B cell (primary cell): ENCODE measurements around the gene KCNJ6. TPM values are rescaled to one million over a fixed set of nuclear protein-coding genes. Genes with fewer than 3 reads are reported as not detected.

Experiments
- ATAC-seq: fragments of 200-7000 bp; cut with Tn5 transposase; one replicate; pipeline ENCODE4 v1.10.0; 2021; ENCODE audit warnings: low read depth, mild to moderate bottlenecking, moderate number of reproducible peaks, moderate library complexity
- CTCF ChIA-PET: fragments of 350-600 bp; sonication (Branson Sonifier 250); formaldehyde crosslinking; loops from one replicate; lab custom pipeline; 2021; ENCODE audit warnings: antibody characterized with exemption, inconsistent platforms; lab: Charles Lee
- POLR2A ChIA-PET: fragments of 350-600 bp; sonication (Branson Sonifier 250); formaldehyde crosslinking; loops from one replicate; lab custom pipeline; 2021; ENCODE audit warnings: antibody characterized with exemption; lab: Charles Lee
- DNase-seq: peaks from one replicate; pipeline ENCODE4 v3.0.0; 2013
- H2AFZ ChIP-seq: 2 replicates; pipeline ENCODE4 v1.6.1; 2012; ENCODE audit warnings: mild to moderate bottlenecking, low read depth, low read length; ENCODE audit not compliant: insufficient read depth, poor library complexity, severe bottlenecking
- H3K27ac ChIP-seq, 2 donors: 1 replicate in 1 of 2; 2 replicates in 1 of 2; pipeline ENCODE4 v1.5.1; 2012 to 2013; ENCODE audit warnings: low read length in 2 of 2, mild to moderate bottlenecking in 2 of 2, moderate library complexity in 1 of 2
- H3K27me3 ChIP-seq, 4 experiments: fragments of 200-600 bp in 1 of 4; sonication (generic) in 1 of 4; replicated peaks in 1 of 4; 1 replicate in 2 of 4; 2 replicates in 2 of 4; pipeline versions ENCODE4 v1.6.1 to v1.7.0; 2013 to 2016; ENCODE audit warnings: low read length in 3 of 4, mild to moderate bottlenecking in 2 of 4, mixed read lengths in 1 of 4, moderate library complexity in 1 of 4; ENCODE audit not compliant: insufficient read depth in 4 of 4, control insufficient read depth in 3 of 4; ENCODE audit errors: control extremely low read depth in 1 of 4
- H3K36me3 ChIP-seq, 2 experiments: replicated peaks in 1 of 2; 1 replicate in 1 of 2; 2 replicates in 1 of 2; pipeline versions ENCODE4 v1.6.1 to v1.7.1; 2013; ENCODE audit warnings: low read length in 1 of 2; ENCODE audit not compliant: insufficient read depth in 2 of 2, control insufficient read depth in 1 of 2; ENCODE audit errors: control extremely low read depth in 1 of 2, extremely low read depth in 1 of 2
- H3K4me1 ChIP-seq, 2 donors: fragments of 200-600 bp in 1 of 2; sonication (generic) in 1 of 2; 1 replicate in 1 of 2; 2 replicates in 1 of 2; pipeline versions ENCODE4 v1.5.1 to v1.6.1; 2013 to 2017; ENCODE audit warnings: low read length in 2 of 2; ENCODE audit not compliant: control insufficient read depth in 2 of 2, insufficient read depth in 2 of 2
- H3K4me2 ChIP-seq: replicated peaks from 2 replicates; pipeline ENCODE3; 2012; ENCODE audit warnings: mild to moderate bottlenecking, low read depth, low read length; ENCODE audit not compliant: poor library complexity, severe bottlenecking
- H3K4me3 ChIP-seq, 5 experiments: fragments of 200-600 bp in 1 of 5; sonication (generic) in 1 of 5; 1 replicate in 3 of 5; 2 replicates in 2 of 5; pipeline versions ENCODE4 v1.5.1 to v1.7.0; 2011 to 2016; ENCODE audit warnings: low read length in 4 of 5, mild to moderate bottlenecking in 4 of 5, low read depth in 2 of 5, control low read depth in 1 of 5, moderate library complexity in 1 of 5; ENCODE audit not compliant: insufficient read depth in 1 of 5; ENCODE audit errors: control extremely low read depth in 1 of 5, extremely low read depth in 1 of 5
- H3K79me2 ChIP-seq: fragments of 200-600 bp; sonication (generic); one replicate; pipeline ENCODE4 v1.6.0; 2016; ENCODE audit warnings: low read length; ENCODE audit not compliant: control insufficient read depth, insufficient read depth
- H3K9ac ChIP-seq: fragments of 200-600 bp; sonication (generic); 2 replicates; pipeline ENCODE4 v1.6.1; 2017; ENCODE audit warnings: mild to moderate bottlenecking, low read length, moderate library complexity
- H3K9me3 ChIP-seq, 3 donors: one replicate each; pipeline versions ENCODE4 v1.6.1 to v1.7.1; 2013; ENCODE audit warnings: low read length in 2 of 3; ENCODE audit not compliant: control insufficient read depth in 2 of 3, insufficient read depth in 1 of 3; ENCODE audit errors: control extremely low read depth in 1 of 3
- H4K20me1 ChIP-seq: 2 replicates; pipeline ENCODE4 v1.6.0; 2012; ENCODE audit warnings: mild to moderate bottlenecking, low read length; ENCODE audit not compliant: insufficient read depth, control insufficient read depth, poor library complexity, severe bottlenecking
- H3K27ac Mint-ChIP-seq: one replicate; pipeline ENCODE4 v1.8.0; 2021; ENCODE audit warnings: mixed read lengths
- H3K27me3 Mint-ChIP-seq: one replicate; pipeline ENCODE4 v1.8.0; 2021; ENCODE audit warnings: mixed read lengths
- H3K4me1 Mint-ChIP-seq: one replicate; pipeline ENCODE4 v1.8.0; 2021; ENCODE audit warnings: mixed read lengths
- H3K4me3 Mint-ChIP-seq: one replicate; pipeline ENCODE4 v1.8.0; 2021; ENCODE audit warnings: mixed read lengths
- H3K9me3 Mint-ChIP-seq: one replicate; pipeline ENCODE4 v1.8.0; 2022; ENCODE audit warnings: mixed read lengths; ENCODE audit not compliant: insufficient read depth
- CTCF ChIP-seq: fragments of 200-600 bp; IDR thresholded peaks from one replicate; pipeline ENCODE4 v1.8.0; 2022; ENCODE audit warnings: antibody characterized with exemption, mild to moderate bottlenecking
- EZH2 ChIP-seq: IDR thresholded peaks from 2 replicates; pipeline ENCODE4 v1.6.1; 2012; ENCODE audit warnings: borderline replicate concordance, low read depth, mild to moderate bottlenecking, moderate library complexity, low read length; ENCODE audit not compliant: insufficient read depth, poor library complexity, severe bottlenecking
- WGBS: methylation state at CpG from one replicate; pipeline ENCODE4 v1.1.5; 2013; ENCODE audit warnings: missing lambda C conversion rate; ENCODE audit not compliant: insufficient coverage; 5-methylcytosine and 5-hydroxymethylcytosine counted together
- intact Hi-C: fragments of 100-400 bp; cut with micrococcal nuclease; formaldehyde crosslinking; loops from one replicate; pipeline ENCODE4 v1.10.0; 2022
- polyA plus RNA-seq: library from polyadenylated mRNA; depleted of rRNA; stranded (reverse); fragments of >200 nt; gene quantifications from 2 replicates; pipeline ENCODE4 v1.2.3, GENCODE V29; 2012
- total RNA-seq, 2 donors: library from RNA; stranded (reverse); fragments of 120-200 nt in 1 of 2; gene quantifications; 1 replicate in 1 of 2; 2 replicates in 1 of 2; pipeline versions ENCODE4 v1.2.3 to v1.2.4, GENCODE V29; 2013 to 2022

Gene KCNJ6
- total and polyA plus RNA-seq, 2 donors (not counting 1 experiment from before 2014, with no cell fraction given), result not detected

GRCh38 chr21:37563641-37564340, 352.5 kb downstream of the KCNJ6 start:
- Histone ChIP-seq H4K20me1 (no peaks in the 10 kb centered on the region), H3K36me3 (no peaks in the 10 kb centered on the region), H3K4me2 (peak overlapping the region; percentile 82), H3K9ac (peak overlapping the region; percentile 73), H3K27ac (peak overlapping the region; percentile 70 to 88), H3K4me3 (peak overlapping the region; percentile 61 to 91 (median 82)), H2AFZ (peak overlapping the region; percentile 97), H3K79me2 (peaks cover 5% of the 10 kb centered on the region), H3K4me1 (peaks cover 10 to 19% of the 10 kb centered on the region in 2 donors), H3K27me3 (no peaks in the 10 kb centered on the region), H3K9me3 (peaks cover 0 to 4% (median 0%) of the 10 kb centered on the region in 3 donors)
- Mint-ChIP-seq H3K4me3 (peak overlapping the region; percentile 97), H3K4me1 (peaks cover 18% of the 10 kb centered on the region), H3K9me3 (no peaks in the 10 kb centered on the region), H3K27me3 (peaks cover 3% of the 10 kb centered on the region), H3K27ac (peak overlapping the region; percentile 97)
- TF ChIP-seq CTCF (peak; percentile 61), EZH2 (no peak)
- ATAC-seq (peak; percentile 92), DNase-seq (peak; percentile 94)
- ChIA-PET POLR2A (interaction anchor here (0.7 to 2.1 kb wide), 5 partner anchors 26 to 1824 kb away, joined by 3 to 15 read pairs (median 6); partner anchors contain the start of genes DYRK1A, HLCS and VPS26C), CTCF (interaction anchor here (0.6 to 1.9 kb wide), 7 partner anchors 55 to 587 kb away, joined by 3 to 7 read pairs (median 4); partner anchors contain the start of gene VPS26C)
- WGBS, result under 1% methylated on average over 67 of the region's 67 CpGs
- intact Hi-C loops, result loop anchor here (1.0 to 10.0 kb wide), 7 partner anchors 49 to 1749 kb away; partner anchors contain the start of genes BRWD1, HLCS, PIGP and TTC3
